GM21825 (cell line): ENCODE data around the gene PIK3R6.
"Not testable (repeated sequence)": the region's sequence is repeated elsewhere in the genome, so short reads cannot be mapped to it uniquely, and the experiment has no call there.

Experiments used
- ATAC-seq: cut with Tn5 transposase; IDR thresholded peaks from one replicate; pipeline ENCODE4 v1.9.1; 2021; ENCODE audit warnings: mild to moderate bottlenecking, moderate library complexity; ENCODE audit not compliant: unreplicated experiment

The PIK3R6 gene

DNA sequence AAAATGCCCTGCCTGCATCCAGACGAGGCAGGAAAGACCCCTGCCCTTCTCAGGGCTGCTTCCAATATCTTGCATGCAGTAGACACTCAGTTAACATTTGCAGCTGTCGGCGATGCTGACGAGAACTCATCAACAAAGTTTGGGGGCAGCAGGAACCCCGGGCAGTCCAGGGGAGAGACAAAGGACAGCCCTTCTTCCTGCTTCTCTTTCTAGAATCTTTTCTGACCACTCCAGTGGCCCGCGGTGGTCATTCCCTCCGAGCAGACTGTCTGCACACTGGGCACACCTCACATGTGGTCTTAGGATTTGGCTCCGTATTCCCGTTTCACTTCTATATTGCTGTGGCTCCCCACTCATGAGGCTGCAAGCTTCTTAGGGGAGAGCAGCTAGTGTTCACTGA is 37.3 kb downstream of the PIK3R6 start:
- ATAC-seq, result no peak

DNA sequence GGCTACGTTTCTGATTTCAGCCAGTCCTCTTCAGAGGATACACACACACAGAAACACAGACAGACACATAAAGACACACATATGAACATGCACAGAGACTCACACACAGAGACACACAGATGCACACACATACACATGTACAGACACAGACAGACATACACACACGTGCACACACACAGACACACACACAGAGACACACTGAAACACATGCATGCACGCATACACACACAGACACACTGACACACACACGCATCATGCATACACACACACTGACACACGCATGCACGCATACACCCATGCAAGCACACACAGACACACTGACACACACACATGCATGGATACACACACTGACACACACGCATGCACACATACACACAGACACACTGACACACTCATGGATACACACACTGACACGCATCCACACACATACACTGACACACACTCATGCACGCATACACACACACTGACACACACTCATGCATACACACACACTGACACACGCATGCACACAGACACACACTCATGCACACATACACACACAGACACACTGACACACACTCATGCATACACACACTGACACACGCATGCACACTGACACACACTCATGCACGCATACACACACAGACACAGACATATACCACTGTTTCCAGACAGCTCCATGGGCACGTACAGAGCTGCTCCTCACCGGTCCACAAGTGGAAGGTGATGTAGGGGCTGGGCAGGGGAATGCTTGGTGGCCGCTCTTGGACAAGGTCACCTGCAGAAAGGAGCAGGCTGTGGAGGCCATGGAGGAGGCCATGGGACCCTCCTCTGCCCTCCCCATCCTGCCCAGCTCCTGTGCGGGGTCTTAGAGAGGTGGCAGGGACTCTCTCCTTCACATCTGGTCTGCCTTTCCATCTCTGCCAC is 38.2 kb downstream of the PIK3R6 start:
- ATAC-seq, result no peak

GRCh38 chr17:8828517-8828875 is 39.0 kb downstream of the PIK3R6 start:
- ATAC-seq, result no peak

DNA sequence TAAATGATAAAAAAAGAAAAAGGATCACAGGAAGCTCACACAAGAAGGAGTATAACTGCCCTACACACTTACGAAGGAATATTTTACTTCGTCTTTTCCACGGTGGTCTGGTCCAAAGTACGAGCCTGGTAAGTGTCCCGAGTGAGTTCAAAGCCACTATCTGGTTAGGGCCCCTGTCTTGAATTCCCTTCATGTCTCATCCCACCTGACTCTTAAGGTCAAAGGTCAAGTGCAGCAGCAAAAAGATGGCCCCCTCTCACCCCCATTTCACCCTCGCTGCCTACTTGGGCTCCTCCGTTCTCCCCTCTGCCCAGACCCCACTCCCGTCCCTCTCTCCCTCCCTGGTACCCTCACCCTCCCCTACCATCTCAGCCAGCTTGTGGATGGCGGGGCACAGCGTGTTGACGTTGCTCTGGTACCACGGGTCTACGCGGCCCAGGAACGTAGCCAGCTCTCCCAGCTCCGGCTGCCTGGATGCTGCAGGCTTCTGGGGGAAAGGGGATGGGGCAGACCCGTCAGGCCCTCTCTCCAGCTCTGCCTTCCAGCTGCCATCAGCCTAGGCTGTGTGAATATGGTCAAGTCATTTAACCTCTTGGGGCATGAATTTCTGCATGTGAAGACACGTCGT is 40.6 kb downstream of the PIK3R6 start:
- ATAC-seq, result no peak

- no peak for ATAC-seq
Observed at GRCh38 chr17:8825802-8826201, 41.7 kb downstream of the PIK3R6 start.

GRCh38 chr17:8823279-8823678 is 44.2 kb downstream of the PIK3R6 start:
- no peak for ATAC-seq

DNA sequence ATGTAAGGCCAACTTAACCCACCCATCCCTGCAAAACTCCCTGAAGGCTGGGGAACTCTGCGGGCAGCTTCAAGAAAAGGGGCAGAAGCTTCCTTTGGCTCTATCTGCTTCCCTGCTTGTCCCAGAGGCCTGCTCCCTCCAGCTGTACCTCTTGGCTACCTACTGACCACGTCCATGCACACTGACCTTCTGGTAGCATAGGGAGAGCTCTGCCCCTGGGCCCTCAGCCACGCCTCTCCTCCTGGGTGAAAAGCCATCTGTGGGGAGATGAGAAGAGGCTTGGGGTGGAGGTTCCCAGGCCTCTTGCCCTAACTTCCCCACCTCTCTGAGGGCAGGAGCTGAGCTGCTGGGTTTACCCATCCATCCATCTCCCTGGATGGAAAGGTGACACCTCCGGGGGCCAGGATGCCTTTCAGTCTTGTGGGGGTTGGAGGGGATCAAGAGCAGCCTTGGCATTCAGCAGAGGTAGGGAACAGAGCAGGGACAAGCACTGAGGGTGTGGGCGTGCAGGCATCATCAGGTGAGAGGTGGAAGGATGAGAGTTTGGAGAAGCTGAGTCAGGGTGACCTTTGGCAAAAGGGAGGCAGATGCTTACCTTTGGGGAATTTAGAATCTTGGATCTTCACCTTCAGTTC is 45.0 kb downstream of the PIK3R6 start:
- no peak for ATAC-seq

DNA sequence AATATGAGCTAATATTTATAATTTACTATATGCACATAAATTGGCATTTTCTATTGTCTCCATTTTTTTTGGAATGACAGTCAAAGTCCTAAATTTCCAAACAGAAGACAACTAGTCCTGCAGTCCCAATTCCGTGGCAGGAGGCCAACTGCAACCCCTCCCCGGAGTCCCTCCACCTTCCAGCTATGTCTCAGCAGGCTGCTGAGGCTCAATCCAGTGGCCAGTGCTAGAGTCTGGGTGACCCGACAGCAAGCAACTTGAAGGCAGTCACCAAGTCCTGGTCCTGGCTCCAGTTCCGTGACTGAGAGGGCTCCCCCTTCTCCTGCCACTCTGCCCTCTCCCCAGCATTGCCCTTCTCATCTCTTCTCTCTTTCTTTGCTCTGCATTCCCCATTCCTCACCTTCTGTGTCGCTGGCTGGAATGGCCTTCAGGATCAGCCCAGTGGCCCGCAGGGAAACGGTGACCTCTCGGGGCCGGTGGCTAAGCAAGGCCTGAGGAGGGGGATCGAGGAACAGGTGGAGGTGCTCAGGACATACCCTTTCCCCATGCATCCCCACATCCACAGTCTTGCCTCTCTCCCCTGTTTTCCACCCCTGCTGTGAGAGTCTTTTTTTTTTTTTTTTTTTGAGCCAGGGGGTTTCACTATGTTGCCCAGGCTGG is 45.9 kb downstream of the PIK3R6 start:
- no peak for ATAC-seq

- no peak for ATAC-seq
Observed at GRCh38 chr17:8820311-8821010, 47.0 kb downstream of the PIK3R6 start.

- no peak for ATAC-seq
Observed at GRCh38 chr17:8818654-8819330, 48.7 kb downstream of the PIK3R6 start.

DNA sequence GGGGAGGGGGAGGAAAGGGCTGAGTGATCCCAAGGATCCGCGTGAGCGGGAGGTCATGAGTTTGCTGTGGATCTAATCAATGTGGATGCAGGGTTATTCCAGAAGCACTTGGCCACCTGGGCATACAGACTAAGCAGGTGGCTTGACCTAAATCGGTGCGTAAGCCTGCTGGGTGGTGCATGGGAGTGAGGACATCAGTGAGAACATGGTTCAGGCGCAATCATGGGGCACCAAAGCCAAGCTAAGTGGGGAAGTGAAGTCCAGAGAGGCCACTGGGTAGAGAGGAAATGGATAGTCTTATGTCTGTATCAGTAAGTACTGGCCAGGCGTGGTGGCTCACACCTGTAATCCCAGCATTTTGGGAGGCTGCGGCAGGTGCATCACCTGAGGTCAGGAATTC is 49.4 kb downstream of the PIK3R6 start:
- ATAC-seq, result no peak

GRCh38 chr17:8806926-8807550 is 60.4 kb downstream of the PIK3R6 start:
- peak; percentile 90 for ATAC-seq

DNA sequence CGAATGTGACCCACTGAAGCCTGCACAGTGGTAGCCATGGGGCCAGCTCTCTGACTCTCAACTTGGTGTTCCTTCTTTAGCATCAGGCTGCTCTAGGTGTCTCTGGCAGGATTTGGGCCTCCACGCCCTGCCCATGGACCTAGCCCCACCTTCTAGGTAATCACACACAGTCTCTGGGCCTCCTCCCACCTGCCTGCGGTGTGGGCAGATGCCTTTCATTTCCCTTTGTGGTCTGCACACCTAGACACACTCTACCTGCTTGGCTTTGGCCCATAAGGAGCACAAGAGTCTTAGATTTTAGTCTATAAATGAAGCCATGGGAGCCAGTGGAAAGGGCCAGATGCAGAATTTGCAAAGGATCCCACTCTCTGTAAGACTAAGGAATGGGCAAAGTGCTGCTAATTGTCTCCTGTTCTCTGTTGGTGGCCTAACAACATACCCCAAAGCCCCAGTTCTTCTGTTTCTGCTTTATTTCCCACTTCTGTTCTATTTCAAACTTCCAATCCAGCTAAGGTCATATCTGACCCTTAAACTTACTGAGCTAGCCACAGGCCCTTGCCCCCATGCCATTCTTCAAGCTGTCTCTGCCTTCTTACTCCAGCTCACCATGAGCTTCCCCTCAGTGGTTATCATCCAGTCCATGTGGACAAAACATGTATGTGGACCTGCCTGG is 61.1 kb downstream of the PIK3R6 start:
- ATAC-seq, result no peak

GRCh38 chr17:8805396-8805795 is 62.1 kb downstream of the PIK3R6 start:
- not testable (repeated sequence) for ATAC-seq

- no peak for ATAC-seq
Observed at GRCh38 chr17:8803531-8804420, 63.7 kb downstream of the PIK3R6 start.

GRCh38 chr17:8801135-8801840 is 66.2 kb downstream of the PIK3R6 start:
- no peak for ATAC-seq

DNA sequence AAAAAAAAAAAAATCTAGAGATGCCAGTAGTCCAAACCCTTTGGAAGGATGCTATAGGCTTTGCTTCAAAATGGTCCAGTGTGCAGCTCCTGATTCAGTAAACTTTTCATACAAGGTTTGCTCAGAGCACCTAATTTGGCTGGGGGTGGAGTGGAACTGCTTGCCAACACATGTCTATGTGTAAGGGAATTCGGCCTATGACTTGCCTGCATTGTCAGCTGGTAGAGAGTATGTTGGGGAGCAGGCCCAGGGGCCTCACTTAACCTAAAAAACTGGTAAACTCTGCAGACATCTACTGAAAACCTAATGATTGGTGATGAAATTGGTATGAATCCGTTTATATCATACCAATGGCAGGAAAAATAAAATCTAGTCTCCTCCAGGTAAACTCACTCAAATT is 66.8 kb downstream of the PIK3R6 start:
- ATAC-seq, result no peak
